Activated CD4-positive, alpha-beta T cell treated with anti-CD3 and anti-CD28 coated beads, Interleukin-2, amount 50 U/mL, for 4 hours (primary cell): ENCODE results near the gene ADAMTS10.
"Not testable (repeated sequence)": the region's sequence is repeated elsewhere in the genome, so short reads cannot be mapped to it uniquely, and the experiment has no call there.

Experiments used
- DNase-seq, 2 experiments: peaks; one replicate each; pipeline ENCODE4 v3.0.0-alpha.2; 2020

The ADAMTS10 gene

DNA sequence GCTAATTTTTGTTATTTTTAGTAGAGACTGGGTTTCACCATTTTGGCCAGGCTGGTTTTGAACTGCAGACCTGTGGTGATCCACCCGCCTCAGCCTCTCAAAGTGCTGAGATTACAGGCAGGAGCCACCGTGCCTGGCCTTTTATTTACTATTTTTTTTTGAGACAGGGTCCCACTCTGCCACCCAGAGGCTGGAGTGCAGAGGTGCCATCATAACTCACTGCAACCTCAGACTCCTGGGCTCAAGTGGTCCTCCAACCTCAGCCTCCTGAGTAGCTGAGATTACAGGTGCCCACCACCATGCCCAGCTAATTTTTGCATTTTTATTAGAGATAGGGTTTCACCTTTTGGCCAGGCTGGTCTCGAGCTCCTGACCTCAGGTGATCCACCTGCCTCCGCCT, 12.4 kb upstream of the ADAMTS10 start:
- DNase-seq = not testable (repeated sequence)

DNA sequence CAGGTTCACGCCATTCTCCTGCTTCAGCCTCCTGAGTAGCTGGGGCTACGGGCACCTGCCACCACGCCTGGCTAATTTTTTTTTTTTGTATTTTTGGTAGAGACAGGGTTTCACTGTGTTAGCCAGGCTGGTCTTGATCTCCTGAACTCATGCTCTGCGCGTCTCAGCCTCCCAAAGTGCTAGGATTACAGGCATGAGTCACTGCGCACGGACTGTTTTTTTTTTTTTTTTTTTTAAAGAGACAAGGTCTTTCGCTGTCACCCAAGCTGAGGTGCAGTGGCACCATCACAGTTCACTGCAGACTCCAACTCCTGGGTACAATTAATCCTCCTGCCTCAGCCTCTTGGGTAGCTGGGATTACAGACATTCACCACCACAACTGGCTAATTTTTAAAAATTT, 8.2 kb upstream of the ADAMTS10 start:
- no peak for DNase-seq

DNA sequence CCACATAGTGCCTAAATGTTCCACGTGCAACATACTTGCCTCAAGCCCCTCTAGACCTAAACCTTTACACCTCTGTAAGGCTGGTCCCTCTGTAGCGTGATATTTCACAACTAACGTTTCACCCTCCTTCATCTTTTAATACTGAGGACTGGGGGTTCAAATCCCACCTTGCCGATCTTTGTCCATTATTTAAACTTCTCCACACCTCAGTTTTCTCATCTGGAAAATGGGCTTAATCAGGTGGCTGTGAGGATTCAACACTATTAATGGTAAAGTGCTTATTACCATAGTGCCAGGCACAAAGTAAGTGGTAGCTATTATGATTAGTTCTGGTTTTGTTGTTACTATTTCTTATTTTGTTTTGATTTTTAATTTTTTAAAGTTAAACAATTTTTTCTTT, 7.5 kb upstream of the ADAMTS10 start:
- no peak for DNase-seq

DNA sequence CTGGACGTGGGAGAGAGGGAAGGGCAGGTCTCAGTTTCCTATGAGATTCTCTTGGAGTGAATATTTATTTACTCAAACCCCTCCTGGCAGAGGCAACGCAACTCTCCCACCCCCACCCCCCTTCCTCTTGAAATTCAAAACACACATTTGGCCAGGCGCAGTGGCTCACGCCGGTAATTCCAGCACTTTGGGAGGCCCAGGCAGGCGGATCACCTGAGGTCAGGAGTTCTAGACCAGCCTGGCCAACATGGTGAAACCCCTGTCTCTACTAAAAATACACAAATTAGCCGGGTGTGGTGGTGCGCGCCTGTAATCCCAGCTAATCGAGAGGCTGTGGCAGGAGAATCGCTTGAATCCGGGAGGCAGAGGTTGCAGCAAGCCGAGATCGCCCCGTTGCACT, 6.8 kb upstream of the ADAMTS10 start:
- DNase-seq = not testable (repeated sequence)

DNA sequence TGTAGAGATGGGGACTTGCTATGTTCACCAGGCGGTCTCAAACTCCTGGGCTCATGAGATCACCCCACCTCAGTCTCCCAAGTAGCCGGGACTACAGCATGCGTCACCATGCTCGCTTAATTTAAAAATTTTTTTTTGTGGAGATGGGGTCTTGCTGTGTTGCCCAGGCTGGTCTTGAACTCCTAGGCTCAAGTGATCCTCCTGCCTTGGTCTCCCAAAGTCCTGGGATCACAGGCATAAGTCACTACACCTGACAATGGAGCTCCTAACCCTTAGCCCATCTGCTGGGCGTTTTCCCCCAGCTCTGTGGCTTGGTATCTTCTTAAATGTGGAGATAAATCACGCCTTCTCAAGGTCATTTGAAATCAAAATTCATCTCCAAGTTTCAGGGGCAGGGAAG, 6.3 kb upstream of the ADAMTS10 start:
- DNase-seq = no peak

DNA sequence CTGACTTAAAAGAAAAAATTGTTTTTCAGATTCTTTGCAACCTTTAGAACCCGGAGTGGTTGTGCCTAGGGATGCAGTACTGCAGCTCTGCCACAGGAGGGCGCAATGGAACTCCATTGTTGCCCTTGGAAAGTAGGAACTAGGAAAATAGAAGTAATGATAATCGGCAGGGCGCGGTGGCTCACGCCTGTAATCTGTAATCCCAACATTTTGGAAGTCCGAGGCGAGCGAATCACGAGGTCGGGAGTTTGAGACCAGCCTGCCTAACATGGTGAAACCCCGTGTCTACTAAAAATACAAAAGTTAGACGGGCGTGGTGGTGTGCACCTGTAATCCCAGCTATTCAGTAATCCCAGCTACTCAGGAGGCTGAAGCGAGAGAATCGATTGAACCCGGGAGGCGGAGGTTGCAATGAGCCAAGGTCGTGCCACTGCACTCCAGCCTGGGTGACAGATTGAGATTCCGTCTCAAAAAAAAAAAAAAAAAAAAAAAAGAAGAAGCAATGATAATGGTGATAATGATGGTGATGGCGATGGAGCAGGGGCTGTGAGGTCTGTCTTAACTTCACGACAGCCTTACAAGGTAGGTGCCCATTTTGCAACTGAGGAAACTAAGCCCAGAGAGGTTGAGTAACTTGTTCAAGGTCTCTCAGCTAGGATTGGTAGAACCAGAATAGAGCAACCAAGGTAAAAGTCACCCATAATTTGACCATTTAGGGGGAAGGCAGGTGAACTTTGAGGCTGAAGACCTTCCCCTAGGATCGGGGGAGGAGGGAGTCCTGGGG, 5.5 kb upstream of the ADAMTS10 start:
- peak; percentile 41 to 49 for DNase-seq

DNA sequence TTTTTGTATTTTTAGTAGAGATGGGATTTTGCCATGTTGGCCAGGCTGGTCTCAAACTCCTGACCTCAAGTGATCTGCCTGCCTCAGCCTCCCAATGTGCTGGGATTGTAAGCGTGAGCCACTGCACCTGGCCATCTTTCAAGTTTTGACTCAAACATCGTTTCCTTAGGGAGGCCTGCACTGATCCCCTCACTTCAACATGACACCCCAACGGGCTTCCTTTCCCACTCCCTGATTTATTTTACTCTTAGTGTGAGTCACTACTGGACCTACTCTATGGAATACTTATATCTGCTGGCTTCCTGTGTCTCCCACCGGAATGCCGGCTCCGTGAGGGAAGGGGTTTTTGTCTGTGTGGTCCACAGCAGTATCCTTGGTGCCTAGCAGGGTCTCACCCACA, 4.5 kb upstream of the ADAMTS10 start:
- DNase-seq = no peak

DNA sequence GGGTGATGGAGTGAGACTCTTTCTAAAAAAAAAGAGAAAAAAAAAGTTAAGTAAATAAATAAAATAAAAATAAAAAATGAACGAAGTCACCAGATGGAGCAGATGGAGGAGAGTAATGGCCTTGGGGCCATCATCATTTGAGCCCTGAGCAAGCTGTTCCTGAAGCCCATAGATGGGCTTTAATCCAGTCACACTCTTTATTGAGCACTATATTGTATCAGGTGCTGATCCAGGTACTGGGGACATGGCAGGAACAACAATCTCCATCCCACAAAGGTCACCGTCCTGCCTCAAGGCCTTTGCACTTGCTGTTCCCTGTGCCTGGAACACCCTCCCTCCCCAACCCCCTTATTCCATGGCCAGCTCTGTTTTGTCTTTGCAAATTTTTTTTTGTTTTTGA, 3.9 kb upstream of the ADAMTS10 start:
- DNase-seq = no peak

DNA sequence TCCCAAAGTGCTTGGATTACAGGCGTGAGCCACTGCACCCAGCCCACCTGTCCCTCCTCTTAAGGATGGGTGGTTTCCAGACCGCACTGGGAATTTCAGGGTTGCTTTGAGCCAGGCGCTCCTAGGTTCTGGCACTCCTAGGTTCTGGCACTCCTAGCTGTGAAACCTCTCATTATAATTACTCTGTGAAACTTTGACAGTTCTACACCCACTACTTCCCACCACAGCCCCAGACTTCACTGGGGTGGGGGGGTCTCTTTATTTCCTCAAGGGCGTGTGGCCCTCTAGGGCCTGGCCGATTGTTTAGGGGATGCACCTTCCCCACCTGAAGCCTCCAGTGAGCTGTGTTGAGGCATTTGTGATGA, 2.3 kb upstream of the ADAMTS10 start:
- no peak for DNase-seq

DNA sequence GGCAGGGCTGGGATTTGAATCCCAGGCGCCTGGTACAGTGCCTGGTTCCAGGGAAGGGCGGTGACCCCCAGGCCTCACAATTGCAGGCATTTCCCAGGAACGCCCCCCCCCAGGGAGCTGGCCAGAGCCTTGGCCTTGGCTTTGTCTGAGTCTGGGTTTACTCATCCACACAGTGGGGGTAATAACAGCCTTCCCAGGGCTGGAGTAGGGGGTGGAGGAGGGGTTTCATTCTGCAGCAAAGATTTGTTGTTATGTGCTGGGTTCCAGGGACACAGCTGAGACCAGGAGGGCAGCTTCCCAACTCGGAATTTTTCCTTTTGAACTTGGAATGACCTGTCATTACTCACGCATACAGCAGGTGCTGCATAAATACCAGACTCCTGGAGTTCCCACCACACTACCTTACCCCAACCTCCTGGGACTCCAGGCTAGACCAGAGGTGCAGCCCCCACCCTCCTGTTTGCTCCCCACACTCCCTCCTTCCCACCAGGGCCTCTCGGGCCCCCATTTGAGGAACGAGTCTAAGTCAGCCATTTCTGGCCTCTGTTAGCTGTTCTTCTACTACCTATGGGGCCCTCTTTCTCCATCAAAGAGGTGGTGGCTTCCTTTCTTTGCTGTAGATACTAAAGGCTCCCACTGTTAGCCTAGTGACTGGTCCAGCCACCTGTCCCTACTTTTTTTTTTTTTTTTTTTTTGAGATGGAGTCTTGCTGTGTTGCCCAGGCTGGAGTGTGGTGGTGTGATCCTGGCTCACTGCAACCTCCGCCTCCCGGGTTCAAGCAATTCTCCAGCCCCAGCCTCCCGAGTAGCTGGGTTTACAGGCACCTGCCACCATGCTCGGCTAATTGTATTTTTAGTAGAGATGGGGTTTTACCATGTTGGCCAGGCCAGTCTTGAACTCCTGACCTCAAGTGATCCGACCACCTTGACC, 1.6 kb upstream of the ADAMTS10 start:
- no peak for DNase-seq

DNA sequence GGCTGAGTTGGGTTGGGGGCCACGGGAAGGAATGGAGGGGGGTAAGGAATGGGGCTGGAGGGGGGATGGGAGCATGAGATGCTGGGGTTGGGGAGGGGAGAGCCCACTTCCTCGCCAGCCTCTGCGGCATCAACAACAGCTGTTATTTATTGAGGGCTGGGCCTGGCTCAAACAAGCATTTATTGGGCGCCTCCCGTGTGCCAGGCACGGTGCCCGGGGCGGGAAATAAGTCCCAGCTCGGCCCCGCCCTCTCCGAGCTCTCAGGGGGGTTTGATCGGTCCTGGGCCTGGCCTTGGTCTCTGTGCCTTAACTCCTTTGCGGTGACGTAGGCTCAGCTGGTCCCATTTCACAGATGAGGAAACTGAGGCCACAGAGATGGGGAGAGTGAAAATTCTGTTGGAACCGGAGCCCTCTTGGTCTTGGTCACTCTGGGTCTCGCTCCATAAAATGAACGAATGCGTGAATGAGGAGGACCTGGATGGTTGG, 919 bp upstream of the ADAMTS10 start:
- DNase-seq = no peak

DNA sequence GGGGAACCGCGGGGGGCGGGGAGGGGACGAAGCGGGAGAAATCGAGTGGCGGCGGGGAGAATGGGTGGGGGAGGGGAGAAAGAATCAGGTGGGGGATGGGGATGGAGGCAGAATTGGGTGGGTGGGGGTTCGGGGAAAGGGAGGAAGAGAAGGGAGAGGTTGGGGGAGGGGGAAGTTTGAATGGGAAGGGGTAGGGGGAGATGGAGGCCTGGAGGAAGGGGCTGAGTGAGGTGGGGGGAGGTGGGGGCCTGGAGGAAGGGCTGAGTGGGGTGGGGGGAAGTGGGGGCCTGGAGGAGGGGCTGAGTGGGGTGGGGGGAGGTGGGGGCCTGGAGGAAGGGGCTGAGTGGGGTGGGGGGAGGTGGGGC, 403 bp upstream of the ADAMTS10 start:
- DNase-seq = no peak

DNA sequence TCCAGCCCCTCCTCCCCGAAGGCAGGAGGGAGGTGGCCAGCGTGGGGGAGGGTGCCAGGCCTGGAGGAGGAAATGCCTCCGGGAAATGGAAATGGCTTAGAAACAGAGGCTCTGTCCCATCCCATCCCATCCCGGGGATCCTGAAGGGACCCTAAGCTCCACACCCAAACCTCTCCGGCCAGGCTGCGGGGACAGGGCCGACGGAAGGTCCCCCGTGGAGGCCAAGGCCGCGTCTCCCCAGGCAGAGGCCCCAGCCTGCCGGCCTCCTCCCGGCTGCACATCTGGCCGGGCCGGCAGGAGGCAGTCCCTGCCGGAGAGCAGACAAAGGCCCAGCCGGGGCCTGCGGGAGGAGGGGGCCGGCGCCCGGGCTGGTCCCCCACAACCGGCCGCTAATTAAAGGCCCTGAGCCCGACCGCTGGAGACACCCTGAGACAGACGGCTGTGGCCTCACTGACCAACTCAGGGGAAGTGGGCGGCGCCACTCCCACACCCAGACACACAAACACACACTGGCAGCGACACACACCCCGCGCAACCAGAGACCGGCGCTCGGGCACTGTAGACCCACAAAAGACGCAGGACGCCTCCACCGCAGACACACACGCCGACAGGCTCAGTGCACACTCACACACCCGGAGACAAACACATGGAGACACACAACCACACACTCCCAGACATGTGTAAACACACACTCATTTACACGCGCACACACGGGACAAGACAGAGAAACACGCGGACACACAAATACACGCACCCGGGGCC, 1.1 kb downstream of the ADAMTS10 start:
- DNase-seq = no peak

DNA sequence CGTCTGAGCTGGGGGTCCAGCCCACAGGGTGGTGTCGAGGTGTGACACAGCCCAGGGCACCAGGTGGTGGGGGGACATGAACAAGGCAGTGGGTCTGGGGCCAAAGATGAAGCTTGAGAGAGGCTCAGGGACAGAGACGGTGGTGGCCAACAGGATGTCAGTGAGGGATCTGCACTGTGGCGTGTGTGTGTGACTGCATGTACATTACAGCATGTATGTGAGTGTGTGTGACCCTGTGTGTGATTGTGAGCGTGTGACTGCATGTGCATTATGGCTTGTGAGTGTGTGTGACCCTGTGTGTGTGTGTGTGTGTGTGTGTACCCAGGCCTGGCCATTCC, 1.6 kb downstream of the ADAMTS10 start:
- no peak for DNase-seq

DNA sequence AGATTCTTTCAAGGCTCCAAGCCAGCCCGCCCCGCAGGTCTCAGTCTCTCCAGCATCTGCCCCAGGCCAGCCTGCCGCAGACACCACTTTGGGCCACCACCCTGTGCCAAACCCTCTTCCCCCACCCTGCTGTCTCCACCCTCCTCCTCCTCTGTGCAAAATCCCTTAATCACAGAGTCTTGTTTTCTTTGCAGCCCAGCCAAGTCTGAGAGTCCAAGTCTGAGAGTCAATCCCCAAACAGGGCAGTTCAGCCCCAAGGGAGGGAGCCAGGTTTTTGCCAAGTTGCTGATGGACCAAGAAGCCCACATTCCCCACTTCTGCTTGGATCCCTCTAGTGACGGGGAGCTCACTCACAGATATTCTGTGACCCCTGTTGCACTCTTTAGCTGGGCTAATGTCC, 3.1 kb downstream of the ADAMTS10 start:
- no peak for DNase-seq

DNA sequence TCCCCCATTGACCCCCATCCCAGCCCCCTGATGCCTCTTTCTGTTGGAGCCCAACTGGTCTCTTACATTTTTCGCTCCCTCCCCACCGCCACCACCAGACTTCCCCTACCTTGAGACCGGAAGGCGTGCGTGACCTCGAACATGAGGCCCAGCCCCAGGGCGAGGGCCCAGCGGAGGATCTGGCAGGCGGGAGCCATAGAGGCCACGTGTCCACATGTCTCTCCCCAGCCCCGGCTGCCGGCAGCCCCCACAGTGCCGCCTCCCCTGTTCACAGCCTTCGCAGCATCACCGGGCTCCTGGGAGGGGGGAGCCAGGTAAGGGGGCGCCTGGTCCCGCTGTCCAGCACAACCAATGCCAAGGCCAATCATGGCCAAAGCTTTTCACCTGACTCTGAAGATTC, 5.0 kb downstream of the ADAMTS10 start:
- DNase-seq = no peak

DNA sequence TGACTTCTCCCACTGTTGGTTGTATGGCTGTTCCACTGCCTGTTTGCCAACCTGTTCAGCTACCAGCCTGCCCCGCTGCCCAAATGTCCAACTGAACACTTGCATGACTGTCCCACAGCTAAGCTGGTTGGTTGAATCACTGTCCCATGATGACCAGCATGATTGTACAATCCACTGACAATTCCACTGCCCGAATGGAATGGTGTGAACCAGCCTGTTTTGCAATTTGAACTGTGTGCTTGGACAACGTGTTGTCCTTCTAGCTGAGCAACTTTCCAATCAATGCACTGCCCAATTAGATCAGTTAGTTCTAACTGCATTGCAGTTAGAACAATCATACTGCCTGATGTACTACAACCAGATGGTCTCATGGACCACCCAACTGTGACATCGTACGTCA, 8.7 kb downstream of the ADAMTS10 start:
- DNase-seq = no peak

DNA sequence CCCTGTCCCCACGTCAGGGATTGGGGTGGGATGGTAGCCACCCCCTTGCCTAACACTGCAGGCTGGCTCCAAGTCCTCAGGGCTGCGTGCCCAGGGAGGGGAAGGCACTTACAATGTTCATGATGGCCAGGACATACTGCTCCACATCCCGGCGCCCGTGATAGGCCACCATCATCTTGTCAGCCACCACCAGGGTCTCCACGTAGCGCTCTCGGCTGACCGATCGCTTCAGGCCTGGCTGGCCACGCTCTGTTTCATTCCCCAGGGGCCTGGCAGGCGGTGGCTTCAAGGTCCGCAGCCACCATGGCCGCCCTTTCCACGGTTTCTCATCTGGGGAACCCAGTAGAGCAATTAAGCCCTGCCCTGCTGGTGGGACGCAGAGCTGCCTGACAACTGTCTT, 9.7 kb downstream of the ADAMTS10 start:
- no peak for DNase-seq

DNA sequence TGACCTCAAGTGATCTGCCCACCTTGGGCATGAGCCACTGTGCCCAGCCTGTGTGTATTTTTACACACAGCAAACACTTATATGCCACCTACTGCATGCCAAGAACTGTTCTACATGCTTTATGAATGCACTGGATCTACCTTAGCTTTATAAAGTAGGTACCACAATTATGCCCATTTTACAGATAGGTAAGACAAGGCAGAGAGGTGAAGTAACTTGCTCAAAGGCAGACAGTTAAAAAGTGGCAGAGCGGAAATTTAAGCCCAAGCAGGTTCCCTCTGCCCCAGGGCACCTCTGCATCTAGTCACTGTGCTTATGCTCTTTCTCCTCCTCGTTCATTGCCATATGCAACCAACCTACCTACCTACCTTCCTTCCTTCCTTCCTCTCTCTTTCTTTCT, 10.5 kb downstream of the ADAMTS10 start:
- DNase-seq = no peak

DNA sequence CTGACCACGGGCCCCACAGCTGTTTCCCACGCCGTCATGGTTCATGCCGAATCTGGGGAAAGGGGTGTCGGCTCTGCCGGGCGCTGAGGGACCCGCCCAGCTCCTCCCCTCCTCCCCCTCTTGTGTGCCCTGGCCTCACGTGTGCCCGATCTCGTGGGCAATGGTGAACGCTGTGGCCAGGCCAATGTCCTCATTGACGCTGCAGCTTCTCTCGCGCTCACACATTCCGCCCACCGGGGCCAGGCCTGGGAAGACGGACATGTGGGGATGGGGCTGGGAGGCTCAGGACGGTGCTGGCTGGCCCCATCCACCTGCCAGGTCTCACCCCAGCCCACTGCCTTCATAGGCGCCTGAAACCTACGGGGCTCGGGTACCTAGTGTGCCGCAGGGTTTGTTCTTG, 14.3 kb downstream of the ADAMTS10 start:
- no peak for DNase-seq

DNA sequence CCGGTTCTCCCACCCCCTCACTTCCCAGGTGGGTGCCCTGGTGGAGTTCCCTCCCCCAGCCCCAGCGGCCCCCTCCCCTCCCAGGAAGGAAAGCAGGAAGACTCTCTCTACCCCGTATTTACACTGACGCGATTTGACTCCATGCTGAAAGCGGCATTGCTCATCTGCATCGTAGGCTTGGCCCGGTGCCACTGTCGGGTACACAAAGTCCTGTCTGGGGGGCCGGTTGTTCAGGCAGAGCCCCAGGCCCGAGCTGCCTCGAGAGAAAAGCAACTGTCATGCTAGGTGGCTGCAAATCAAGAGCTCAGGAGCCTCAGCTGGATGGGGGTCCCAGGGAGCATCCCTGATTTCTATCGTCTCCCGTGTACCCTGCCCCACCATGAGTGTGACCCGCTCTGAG, 14.9 kb downstream of the ADAMTS10 start:
- DNase-seq = no peak

DNA sequence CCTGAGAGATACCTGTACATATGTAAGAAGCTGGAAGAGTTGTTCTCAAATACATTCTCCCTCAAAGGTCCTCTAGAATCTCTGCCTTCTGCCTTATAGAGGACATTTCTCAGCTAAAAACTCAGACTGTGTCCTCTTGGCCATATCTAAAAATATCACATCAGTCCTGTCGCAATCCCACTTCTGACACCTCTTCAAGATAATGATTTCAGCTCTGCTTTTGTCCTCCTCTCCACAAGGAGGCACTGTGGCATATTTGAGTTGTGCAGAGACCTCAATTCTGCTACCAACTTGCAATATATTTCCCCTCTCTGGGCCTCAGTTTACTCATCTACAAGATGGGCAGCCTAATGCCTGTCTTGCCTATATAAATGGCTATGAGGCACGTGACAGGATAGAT, 16.6 kb downstream of the ADAMTS10 start:
- no peak for DNase-seq

DNA sequence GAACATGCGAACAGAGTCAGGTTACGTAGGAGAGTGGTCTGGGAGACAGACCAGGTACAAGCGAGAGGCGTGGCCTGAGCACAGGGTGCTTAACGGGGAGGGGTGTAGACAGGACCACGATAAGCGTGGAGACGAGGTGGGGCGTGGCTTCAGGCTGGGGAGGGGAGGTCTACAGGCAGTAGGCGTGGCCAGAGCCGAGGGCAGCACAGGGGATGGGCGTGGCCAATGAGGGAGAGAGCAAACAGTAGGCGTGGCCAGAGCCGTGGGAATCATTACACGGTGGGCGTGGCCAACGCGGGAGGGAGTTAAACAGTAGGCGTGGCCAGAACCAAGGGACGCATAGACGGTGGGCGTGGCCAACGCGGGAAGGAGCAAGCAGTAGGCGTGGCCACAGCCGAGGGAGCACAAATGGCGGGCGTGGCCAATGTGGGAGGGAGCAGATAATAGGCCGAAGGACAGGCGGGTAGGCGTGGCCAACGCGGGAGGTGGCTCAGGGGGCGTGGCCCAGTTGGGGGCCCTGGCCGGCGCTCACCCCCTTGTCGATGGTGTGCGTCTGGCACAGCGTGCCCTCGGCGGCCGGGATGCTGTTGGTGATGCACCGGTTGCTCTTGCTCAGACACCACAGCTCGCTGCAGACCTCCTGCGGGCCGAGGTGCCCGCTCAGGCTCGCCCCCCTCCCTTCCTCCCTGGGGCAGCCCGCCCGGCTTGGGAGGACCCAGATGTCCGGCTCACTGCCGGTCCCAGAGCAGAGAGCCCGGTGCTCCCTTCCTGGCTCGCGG, 18.1 kb downstream of the ADAMTS10 start:
- DNase-seq = peak; percentile 94 to 95
